Stimulated activated CD4-positive, alpha-beta T cell treated with anti-CD3 and anti-CD28 coated beads, Interleukin-4, amount 100 ng/mL, for 1 hour (primary cell): ENCODE data around the gene PRKCQ.
"Not testable (repeated sequence)": the region's sequence is repeated elsewhere in the genome, so short reads cannot be mapped to it uniquely, and the experiment has no call there.

Experiments used
- DNase-seq: peaks from one replicate; pipeline ENCODE4 v3.0.0-alpha.2; 2020

Gene PRKCQ

GRCh38 chr10:6439875-6440274 lies 140.2 kb downstream of the PRKCQ start:
- not testable (repeated sequence) for DNase-seq

- no peak for DNase-seq
Measured at GRCh38 chr10:6431861-6432260, 148.2 kb downstream of the PRKCQ start.

GRCh38 chr10:6431186-6431585 lies 148.9 kb downstream of the PRKCQ start:
- no peak for DNase-seq

GRCh38 chr10:6430423-6430980 lies 149.6 kb downstream of the PRKCQ start:
- DNase-seq, result no peak

GRCh38 chr10:6427357-6427959 lies 152.6 kb downstream of the PRKCQ start:
- DNase-seq, result no peak

- no peak for DNase-seq
Measured at GRCh38 chr10:6426317-6426716, 153.8 kb downstream of the PRKCQ start.

GRCh38 chr10:6423413-6424170 lies 156.5 kb downstream of the PRKCQ start:
- no peak for DNase-seq

GRCh38 chr10:6423004-6423403 lies 157.1 kb downstream of the PRKCQ start:
- DNase-seq, result peak; percentile 38

GRCh38 chr10:6418613-6419216 lies 161.4 kb downstream of the PRKCQ start:
- DNase-seq, result no peak

- no peak for DNase-seq
Measured at GRCh38 chr10:6418167-6418566, 161.9 kb downstream of the PRKCQ start.

- no peak for DNase-seq
Measured at GRCh38 chr10:6416892-6417512, 163.1 kb downstream of the PRKCQ start.

- no peak for DNase-seq
Measured at GRCh38 chr10:6411436-6411835, 168.6 kb downstream of the PRKCQ start.

- DNase-seq, result no peak
Measured at GRCh38 chr10:6410830-6411229, 169.2 kb downstream of the PRKCQ start.

GRCh38 chr10:6409971-6410643 lies 170.0 kb downstream of the PRKCQ start:
- no peak for DNase-seq

GRCh38 chr10:6408799-6409198 lies 171.3 kb downstream of the PRKCQ start:
- DNase-seq, result no peak

- no peak for DNase-seq
Measured at GRCh38 chr10:6407034-6407721, 172.9 kb downstream of the PRKCQ start.

GRCh38 chr10:6406220-6407033 lies 173.6 kb downstream of the PRKCQ start:
- no peak for DNase-seq

GRCh38 chr10:6405713-6406112 lies 174.4 kb downstream of the PRKCQ start:
- DNase-seq, result no peak

GRCh38 chr10:6404127-6405072 lies 175.7 kb downstream of the PRKCQ start:
- no peak for DNase-seq

- DNase-seq, result no peak
Measured at GRCh38 chr10:6402960-6403359, 177.1 kb downstream of the PRKCQ start.
